Measurements from ENCODE around the gene CADM1.

CADM1 gene

DNA sequence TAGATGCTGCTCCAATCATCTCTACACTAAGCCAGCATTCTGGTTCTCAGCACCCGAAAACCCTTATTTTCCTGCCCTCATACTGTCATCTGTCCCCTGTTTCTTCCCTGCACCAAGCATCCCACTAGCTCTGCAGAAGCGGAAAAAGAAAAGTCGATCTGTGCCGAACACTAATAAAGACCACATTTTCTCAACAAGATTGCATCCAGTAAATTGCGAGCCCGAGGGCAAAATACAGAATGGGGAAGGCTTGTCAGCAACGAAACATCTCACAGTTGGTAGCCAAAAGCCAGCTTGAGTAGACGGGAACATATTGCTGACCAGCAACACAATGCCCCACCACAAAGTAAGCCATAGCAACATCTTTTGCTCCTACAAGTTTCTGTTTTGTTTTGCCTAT is 227.4 kb downstream of the CADM1 start:
- Histone ChIP-seq H3K4me3 (no peak overlapping the region), H3K9me3 (no peaks in the 10 kb centered on the region), H3K36me3 (replicated peaks) (no peaks in the 10 kb centered on the region), H3K4me1 (no peaks in the 10 kb centered on the region), H3K27me3 (ENCODE audit: low read depth) (no peaks in the 10 kb centered on the region)
- in situ Hi-C loops (cut with MboI; ENCODE audit: low sequenced_read_pairs) = no loop called here
- no peak for DNase-seq (ENCODE audit: low spot score in 2 of 2)

DNA sequence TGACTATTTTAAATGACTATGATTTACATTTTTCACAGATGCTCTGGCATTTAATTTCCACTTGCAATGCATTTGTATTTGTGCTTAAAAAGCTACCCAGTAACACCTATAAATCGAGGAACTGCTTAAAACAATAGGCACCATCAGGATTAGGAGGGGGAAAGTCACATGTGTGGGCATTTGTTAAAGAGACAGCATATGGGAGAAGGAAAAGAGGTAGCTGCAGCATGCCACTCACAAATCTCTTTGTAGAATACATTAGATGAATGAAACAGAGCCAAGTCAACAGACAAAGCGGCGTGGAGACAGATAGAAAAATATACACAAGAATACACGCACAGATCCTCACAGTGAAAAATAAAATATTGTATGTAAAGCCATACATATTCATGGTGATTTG is 228.0 kb downstream of the CADM1 start:
- in situ Hi-C loops (cut with MboI; ENCODE audit: low sequenced_read_pairs) = no loop called here

DNA sequence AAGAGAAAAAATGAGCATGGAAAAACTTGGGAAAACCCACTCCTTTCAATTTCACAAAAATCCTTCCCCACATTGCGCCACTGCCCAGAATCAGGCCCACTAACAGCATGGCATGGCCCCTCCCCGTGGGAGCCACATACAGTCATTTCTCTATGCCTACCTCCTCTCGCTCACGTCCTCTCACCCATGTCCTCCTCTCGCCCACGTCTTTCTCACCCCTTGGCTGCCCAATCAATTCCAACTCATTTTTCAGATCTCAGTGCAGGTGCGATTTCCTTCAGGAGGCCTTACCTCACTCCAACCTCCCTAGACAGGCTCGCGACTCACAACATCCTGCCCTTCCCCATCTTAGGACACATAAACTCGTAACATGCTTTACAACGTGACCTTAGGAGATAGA is 229.2 kb downstream of the CADM1 start:
- no peak for DNase-seq (ENCODE audit: low spot score in 2 of 2)
- Histone ChIP-seq H3K36me3 (replicated peaks) (no peaks in the 10 kb centered on the region), H3K4me3 (no peak overlapping the region), H3K4me1 (no peaks in the 10 kb centered on the region), H3K27me3 (ENCODE audit: low read depth) (no peaks in the 10 kb centered on the region), H3K9me3 (no peaks in the 10 kb centered on the region)
- in situ Hi-C loops (cut with MboI; ENCODE audit: low sequenced_read_pairs) = no loop called here

More for the DNA sequence above, 228.0 kb downstream of the CADM1 start:
- Histone ChIP-seq H3K4me3 (no peak overlapping the region), H3K4me1 (no peaks in the 10 kb centered on the region), H3K36me3 (replicated peaks) (no peaks in the 10 kb centered on the region), H3K27me3 (ENCODE audit: low read depth) (no peaks in the 10 kb centered on the region), H3K9me3 (no peaks in the 10 kb centered on the region)
- DNase-seq (ENCODE audit: low spot score in 2 of 2) = no peak

DNA sequence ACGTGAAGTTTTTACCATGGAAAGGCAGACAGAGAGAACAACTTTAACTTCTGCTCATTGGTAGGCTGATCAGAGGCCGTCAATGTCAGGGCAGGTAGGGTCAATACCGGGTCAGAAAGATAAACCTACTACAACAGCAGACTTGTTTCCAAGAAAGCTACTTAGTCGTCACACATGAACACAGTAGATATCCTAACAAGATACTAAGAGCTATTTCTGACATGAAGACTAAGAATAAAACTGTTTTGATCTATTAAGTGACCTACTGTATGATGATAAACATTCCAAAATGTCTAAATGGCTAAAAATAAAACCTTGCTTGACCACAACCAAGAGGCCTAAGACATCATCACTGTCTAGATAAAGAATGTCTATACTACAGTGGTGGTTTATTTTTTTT is 231.3 kb downstream of the CADM1 start:
- Histone ChIP-seq H3K36me3 (replicated peaks) (no peaks in the 10 kb centered on the region), H3K9me3 (no peaks in the 10 kb centered on the region), H3K4me1 (no peaks in the 10 kb centered on the region), H3K27me3 (ENCODE audit: low read depth) (no peaks in the 10 kb centered on the region), H3K4me3 (no peak overlapping the region)
- in situ Hi-C loops (cut with MboI; ENCODE audit: low sequenced_read_pairs) = no loop called here
- no peak for DNase-seq (ENCODE audit: low spot score in 2 of 2)

DNA sequence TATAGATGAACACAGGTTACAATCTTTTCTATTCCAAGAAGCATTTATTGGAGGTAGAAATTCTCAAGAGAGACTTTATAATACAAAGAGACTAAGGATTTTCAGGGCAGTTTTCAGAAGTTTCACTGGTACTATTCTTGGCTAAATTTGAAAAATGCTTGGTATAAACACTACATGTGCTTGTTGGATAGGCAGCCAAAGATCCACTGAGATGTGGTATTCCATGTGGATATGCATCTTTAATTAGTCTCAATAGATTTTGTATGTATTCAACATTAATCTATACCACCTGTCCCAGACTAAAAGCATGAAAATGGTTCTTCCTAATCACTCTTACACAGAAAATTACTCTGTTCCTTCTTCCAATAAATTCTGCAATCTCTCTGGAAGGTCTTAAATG is 232.6 kb downstream of the CADM1 start:
- no peaks in the 10 kb centered on the region for H3K36me3 ChIP-seq (replicated peaks)
- in situ Hi-C loops (cut with MboI; ENCODE audit: low sequenced_read_pairs) = no loop called here

DNA sequence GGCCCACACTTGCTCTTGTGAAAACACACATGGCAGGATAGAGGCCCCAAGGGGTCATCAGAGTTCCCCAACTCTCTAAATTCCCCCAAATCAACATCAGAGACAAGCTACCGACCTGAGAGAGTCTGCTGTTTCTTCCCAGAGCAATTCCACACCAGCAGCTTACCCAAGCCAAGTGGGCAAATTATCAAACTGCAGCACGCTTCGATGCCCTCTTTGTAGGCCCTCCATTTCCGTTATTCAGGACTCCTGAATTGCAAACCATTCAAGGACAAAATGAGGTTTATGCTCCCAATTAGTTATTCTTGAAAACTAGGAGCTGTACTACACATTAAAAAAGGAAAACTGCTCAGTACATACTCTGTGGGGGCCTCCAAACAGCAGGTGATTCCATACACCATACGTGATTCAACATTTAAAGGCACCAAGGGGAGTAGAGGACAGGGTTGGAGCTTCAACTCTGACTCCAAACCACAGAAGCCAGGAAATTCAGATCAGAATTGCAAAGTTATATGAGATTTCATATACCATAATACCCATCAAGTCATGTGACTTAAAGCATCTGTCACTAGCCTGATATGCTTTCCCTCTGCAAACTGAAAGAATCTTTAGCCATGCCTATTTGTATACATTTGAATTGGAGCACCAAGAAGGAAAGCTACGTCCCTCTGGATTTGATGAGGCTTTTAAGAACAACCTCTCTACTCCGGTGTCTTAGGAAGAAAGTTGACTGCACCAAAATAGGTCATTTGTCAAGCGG is 234.8 kb downstream of the CADM1 start:
- no peak overlapping the region for H3K4me3 ChIP-seq
- H3K4me1 ChIP-seq = no peaks in the 10 kb centered on the region
- no peak for DNase-seq (ENCODE audit: low spot score in 2 of 2)
- no peaks in the 10 kb centered on the region for H3K36me3 ChIP-seq (replicated peaks)
- H3K27me3 ChIP-seq (ENCODE audit: low read depth) = no peaks in the 10 kb centered on the region
- in situ Hi-C loops (cut with MboI; ENCODE audit: low sequenced_read_pairs) = no loop called here
- no peaks in the 10 kb centered on the region for H3K9me3 ChIP-seq

More for the DNA sequence above, 232.6 kb downstream of the CADM1 start:
- DNase-seq (ENCODE audit: low spot score in 2 of 2) = no peak
- Histone ChIP-seq H3K27me3 (ENCODE audit: low read depth) (no peaks in the 10 kb centered on the region), H3K9me3 (no peaks in the 10 kb centered on the region), H3K4me3 (no peak overlapping the region), H3K4me1 (no peaks in the 10 kb centered on the region)

DNA sequence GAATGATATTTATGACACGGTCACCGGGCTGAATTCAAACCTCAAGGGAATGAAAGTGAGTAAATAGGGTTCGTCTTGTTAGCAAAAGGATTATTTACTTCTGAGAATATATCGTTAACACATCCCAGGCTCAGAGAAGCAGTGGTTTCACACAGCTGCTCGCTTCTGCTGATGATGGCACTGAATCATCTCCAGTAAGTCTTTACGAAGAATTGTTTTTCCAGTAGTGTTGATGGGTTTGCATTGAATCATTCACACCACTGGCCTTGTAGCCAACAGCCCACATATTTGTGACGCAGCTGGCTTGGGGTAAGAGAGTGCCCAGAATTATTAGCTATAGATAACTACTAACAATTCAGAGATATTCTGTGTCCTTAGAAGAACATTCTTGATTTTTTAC is 236.3 kb downstream of the CADM1 start:
- H3K36me3 ChIP-seq (replicated peaks) = no peaks in the 10 kb centered on the region
- in situ Hi-C loops (cut with MboI; ENCODE audit: low sequenced_read_pairs) = no loop called here
- no peaks in the 10 kb centered on the region for H3K27me3 ChIP-seq (ENCODE audit: low read depth)
- H3K4me1 ChIP-seq = no peaks in the 10 kb centered on the region
- H3K9me3 ChIP-seq = no peaks in the 10 kb centered on the region
- no peak overlapping the region for H3K4me3 ChIP-seq
- no peak for DNase-seq (ENCODE audit: low spot score in 2 of 2)

DNA sequence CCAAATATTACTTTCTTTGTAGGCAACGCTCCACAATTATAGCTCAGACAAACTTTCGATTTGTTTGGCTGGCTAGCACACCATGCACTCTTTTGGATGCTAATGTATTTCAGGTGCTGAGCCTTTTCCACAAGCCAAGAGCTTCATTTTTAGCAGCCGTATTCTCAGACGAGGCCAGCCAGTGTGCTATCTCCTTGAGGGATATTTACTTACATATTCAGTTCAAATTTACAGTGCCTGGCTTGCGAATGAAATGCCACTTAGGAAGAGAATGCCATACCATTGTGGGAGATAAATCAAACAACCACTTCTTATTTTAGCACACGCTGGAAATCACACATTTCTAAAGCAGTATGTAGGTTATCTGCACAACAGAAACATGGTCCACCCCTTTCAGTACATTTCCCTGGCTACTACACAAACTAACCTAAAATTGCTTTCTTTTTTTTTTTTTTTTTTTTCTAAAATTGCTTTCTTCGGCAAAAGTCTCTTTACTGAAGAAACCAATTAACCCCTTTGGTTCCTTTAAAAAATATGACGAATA is 236.9 kb downstream of the CADM1 start:
- H3K36me3 ChIP-seq (replicated peaks) = no peaks in the 10 kb centered on the region
- no peak for DNase-seq (ENCODE audit: low spot score in 2 of 2)
- H3K4me1 ChIP-seq = no peaks in the 10 kb centered on the region
- no peaks in the 10 kb centered on the region for H3K9me3 ChIP-seq
- in situ Hi-C loops (cut with MboI; ENCODE audit: low sequenced_read_pairs) = no loop called here
- H3K27me3 ChIP-seq (ENCODE audit: low read depth) = no peaks in the 10 kb centered on the region
- H3K4me3 ChIP-seq = no peak overlapping the region

DNA sequence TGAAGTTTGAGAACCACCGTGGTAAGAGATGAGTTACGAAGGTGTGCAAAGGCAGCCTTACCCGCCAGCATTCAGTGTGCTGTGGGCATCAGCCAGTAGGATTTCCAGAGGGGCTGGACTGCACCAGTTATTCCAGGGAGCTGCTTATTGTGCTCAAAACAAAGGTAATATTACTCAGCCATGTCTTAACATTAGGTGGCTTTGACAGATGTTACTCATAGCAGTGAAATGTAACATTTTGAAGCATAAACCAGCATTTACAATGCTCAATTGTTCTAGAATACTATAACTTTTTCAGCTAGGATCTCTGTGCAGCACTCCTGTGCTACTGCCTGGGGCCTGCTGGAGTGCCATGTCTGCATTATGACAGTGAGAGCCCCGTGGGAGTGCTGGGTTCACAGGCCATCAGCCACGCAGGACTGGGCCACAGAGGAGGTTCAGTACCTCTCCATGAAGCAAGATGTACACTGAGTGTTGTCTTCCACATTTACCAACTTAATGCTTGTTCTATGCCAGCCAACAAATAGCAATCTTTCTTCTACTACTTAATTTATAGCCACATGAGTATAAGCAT is 238.1 kb downstream of the CADM1 start:
- no peak for DNase-seq (ENCODE audit: low spot score in 2 of 2)
- no peaks in the 10 kb centered on the region for H3K36me3 ChIP-seq (replicated peaks)
- no peaks in the 10 kb centered on the region for H3K4me1 ChIP-seq

DNA sequence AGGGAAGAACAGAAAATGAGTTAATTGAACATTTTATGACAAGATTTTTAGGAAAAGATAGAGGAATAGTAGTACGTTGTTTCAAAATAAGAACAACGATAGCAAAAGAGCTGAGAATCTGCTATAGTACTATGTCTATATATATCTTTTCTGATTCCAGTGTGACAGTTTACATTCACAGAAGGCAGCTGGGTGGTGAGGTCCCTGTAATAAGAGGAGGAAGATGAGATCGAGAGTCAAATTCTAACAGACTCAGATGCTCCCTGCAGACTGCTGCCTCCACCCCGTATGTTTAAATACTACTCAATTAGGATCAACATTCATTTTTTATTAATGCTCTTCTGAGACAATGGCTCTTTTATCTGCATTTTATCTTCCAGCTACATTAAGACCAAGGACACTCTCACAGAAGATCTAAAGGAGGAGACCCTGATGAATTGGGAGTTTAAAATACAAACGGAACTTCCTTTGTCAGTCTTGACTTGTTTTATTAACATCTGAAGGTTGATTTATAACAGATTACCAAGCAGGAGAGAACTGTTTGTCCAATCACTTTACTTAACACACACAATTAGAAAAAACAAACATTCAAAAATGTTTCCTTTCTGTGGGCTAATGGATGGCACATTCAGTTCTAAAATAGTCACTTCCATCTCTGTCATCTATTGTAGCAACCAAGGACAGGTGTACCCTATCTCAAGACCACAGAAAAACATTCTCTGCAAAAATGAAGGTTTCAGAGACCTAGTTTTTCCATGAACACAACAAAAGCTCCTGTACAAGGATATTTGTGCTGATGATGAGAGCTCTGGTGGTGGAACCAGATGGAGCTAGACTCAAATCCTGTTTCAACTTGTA is 240.2 kb downstream of the CADM1 start:
- H3K36me3 ChIP-seq (replicated peaks) = no peaks in the 10 kb centered on the region
- no peak for DNase-seq (ENCODE audit: low spot score in 2 of 2)
- no peaks in the 10 kb centered on the region for H3K9me3 ChIP-seq
- in situ Hi-C loops (cut with MboI; ENCODE audit: low sequenced_read_pairs) = no loop called here
- no peaks in the 10 kb centered on the region for H3K4me1 ChIP-seq
- H3K4me3 ChIP-seq = no peak overlapping the region
- H3K27me3 ChIP-seq (ENCODE audit: low read depth) = no peaks in the 10 kb centered on the region

More for the DNA sequence above, 238.1 kb downstream of the CADM1 start:
- no peak overlapping the region for H3K4me3 ChIP-seq
- in situ Hi-C loops (cut with MboI; ENCODE audit: low sequenced_read_pairs) = no loop called here
- no peaks in the 10 kb centered on the region for H3K27me3 ChIP-seq (ENCODE audit: low read depth)
- no peaks in the 10 kb centered on the region for H3K9me3 ChIP-seq

DNA sequence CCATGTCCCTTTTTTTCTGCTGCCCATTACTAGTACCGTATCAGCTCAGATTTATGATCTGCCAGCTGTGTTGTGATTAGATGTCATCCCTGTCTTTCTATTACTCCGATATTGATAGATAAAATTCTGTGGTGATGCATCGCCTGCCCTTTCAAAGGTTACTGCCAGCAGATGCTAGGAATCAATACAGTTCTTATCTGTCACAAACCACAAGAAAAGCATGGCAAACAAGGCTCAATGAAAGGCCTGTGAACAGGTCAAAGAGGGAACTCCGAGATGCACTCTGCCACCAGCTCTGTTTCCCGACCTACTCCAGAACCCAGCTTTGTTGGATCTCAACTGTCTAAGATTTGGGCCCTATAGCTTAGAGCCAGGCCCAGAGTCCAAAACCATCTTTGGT is 246.0 kb downstream of the CADM1 start:
- no peaks in the 10 kb centered on the region for H3K9me3 ChIP-seq
- H3K27me3 ChIP-seq (ENCODE audit: low read depth) = no peaks in the 10 kb centered on the region
- in situ Hi-C loops (cut with MboI; ENCODE audit: low sequenced_read_pairs) = no loop called here
- no peak overlapping the region for H3K4me3 ChIP-seq
- no peak for DNase-seq (ENCODE audit: low spot score in 2 of 2)
- peaks cover 8% of the 10 kb centered on the region for H3K4me1 ChIP-seq
- no peaks in the 10 kb centered on the region for H3K36me3 ChIP-seq (replicated peaks)

DNA sequence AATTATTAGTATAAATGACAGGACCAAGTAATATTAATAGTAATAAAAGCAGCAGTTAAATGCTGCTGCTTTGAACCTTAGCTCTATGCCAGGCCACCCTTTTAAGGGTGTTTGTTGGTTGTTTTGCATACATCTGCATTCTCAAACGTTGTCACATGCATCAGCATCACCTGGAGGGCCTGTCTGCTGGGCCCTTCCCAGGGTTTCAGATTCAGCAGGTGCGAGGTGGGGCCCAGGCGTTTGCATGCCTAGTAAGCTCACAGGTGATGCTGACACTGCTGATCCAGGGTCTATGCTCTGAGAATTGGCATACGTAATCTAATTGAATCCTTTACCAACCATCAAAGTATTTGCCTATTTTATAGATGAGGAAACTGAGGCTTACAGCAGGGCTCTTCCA is 246.5 kb downstream of the CADM1 start:
- in situ Hi-C loops (cut with MboI; ENCODE audit: low sequenced_read_pairs) = no loop called here
- no peaks in the 10 kb centered on the region for H3K27me3 ChIP-seq (ENCODE audit: low read depth)
- no peak overlapping the region for H3K4me3 ChIP-seq
- peaks cover 8% of the 10 kb centered on the region for H3K4me1 ChIP-seq
- H3K9me3 ChIP-seq = no peaks in the 10 kb centered on the region
- no peaks in the 10 kb centered on the region for H3K36me3 ChIP-seq (replicated peaks)
- DNase-seq (ENCODE audit: low spot score in 2 of 2) = no peak

DNA sequence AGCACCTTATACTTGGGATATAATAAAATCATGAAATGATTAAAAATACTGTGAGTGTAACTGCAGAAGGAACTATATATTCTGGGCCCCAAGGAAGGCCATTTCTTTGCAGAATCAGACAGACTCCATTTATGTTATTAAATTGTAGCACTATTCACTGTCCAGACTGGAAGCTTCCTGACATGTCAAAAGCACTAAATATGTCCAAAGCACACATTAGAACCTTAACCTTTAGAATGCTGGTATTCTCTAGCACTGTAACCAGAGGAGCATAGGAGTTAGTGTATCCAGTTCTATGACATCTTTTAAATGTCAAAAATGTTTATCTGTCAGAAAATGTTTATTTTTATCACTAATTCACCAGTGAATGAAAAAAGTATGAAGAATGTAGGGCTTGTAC is 246.9 kb downstream of the CADM1 start:
- Histone ChIP-seq H3K36me3 (replicated peaks) (no peaks in the 10 kb centered on the region), H3K4me3 (no peak overlapping the region), H3K4me1 (peaks cover 8% of the 10 kb centered on the region), H3K27me3 (ENCODE audit: low read depth) (no peaks in the 10 kb centered on the region), H3K9me3 (no peaks in the 10 kb centered on the region)
- in situ Hi-C loops (cut with MboI; ENCODE audit: low sequenced_read_pairs) = no loop called here
- no peak for DNase-seq (ENCODE audit: low spot score in 2 of 2)
